Esophagus muscularis mucosa (tissue), 3 donors: Measurements from ENCODE around the gene PTPRB.

ENCODE experiments used
- POLR2AphosphoS5 ChIP-seq, 2 donors: sonication (generic); formaldehyde crosslinking; IDR thresholded peaks; one replicate each; pipeline ENCODE4 v1.6.1; 2017; ENCODE audit warnings: antibody characterized with exemption in 2 of 2
- TF ChIP-seq, protein P1 (sequence below), 3 experiments: fragments of 200-600 bp in 2 of 3; fragments of 450-650 bp in 1 of 3; sonication (generic) in 2 of 3; IDR thresholded peaks; one replicate each; pipeline ENCODE4 v1.5.1; 2017 to 2019; ENCODE audit warnings: antibody characterized with exemption in 3 of 3, mild to moderate bottlenecking in 2 of 3, moderate library complexity in 1 of 3

GRCh38 chr12:70615174-70615866 lies 21.9 kb downstream of the PTPRB start:
- TF ChIP-seq POLR2AphosphoS5 (IDR thresholded peaks at IDR 0.05) = no peak
- TF ChIP-seq, protein P1, sequence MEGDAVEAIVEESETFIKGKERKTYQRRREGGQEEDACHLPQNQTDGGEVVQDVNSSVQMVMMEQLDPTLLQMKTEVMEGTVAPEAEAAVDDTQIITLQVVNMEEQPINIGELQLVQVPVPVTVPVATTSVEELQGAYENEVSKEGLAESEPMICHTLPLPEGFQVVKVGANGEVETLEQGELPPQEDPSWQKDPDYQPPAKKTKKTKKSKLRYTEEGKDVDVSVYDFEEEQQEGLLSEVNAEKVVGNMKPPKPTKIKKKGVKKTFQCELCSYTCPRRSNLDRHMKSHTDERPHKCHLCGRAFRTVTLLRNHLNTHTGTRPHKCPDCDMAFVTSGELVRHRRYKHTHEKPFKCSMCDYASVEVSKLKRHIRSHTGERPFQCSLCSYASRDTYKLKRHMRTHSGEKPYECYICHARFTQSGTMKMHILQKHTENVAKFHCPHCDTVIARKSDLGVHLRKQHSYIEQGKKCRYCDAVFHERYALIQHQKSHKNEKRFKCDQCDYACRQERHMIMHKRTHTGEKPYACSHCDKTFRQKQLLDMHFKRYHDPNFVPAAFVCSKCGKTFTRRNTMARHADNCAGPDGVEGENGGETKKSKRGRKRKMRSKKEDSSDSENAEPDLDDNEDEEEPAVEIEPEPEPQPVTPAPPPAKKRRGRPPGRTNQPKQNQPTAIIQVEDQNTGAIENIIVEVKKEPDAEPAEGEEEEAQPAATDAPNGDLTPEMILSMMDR (IDR thresholded peaks at IDR 0.05) = no peak
